Peyer's patch (tissue), 4 donors: ENCODE measurements around the gene ENOX2. TPM values are rescaled to one million over a fixed set of nuclear protein-coding genes. Genes with fewer than 3 reads are reported as not detected.

ENCODE experiments used
- DNase-seq, 3 donors: peaks; one replicate each; pipeline ENCODE4 v3.0.0-alpha.2; 2017 to 2019
- H3K27ac ChIP-seq, 4 donors: fragments of 200-600 bp; sonication (generic); one replicate each; pipeline ENCODE4 v1.5.1; 2016 to 2019
- H3K27me3 ChIP-seq, 2 donors: fragments of 200-600 bp; sonication (generic); one replicate each; pipeline ENCODE4 v1.5.1; 2019
- H3K36me3 ChIP-seq, 3 donors: fragments of 200-600 bp; sonication (generic); one replicate each; pipeline ENCODE4 v1.5.1; 2016 to 2019
- H3K4me1 ChIP-seq, 4 donors: fragments of 200-600 bp; sonication (generic); one replicate each; pipeline ENCODE4 v1.5.1; 2016 to 2019
- H3K4me3 ChIP-seq, 4 donors: fragments of 200-600 bp; sonication (generic); 1 replicate in 3 of 4; 2 replicates in 1 of 4; pipeline ENCODE4 v1.5.1; 2016 to 2019; ENCODE audit warnings: mild to moderate bottlenecking in 1 of 4
- H3K9me3 ChIP-seq, 4 donors: fragments of 200-600 bp; sonication (generic); one replicate each; pipeline ENCODE4 v1.5.1; 2016 to 2019; ENCODE audit warnings: mild to moderate bottlenecking in 1 of 4
- POLR2A ChIP-seq, 2 donors: fragments of 450-650 bp; IDR thresholded peaks; one replicate each; pipeline ENCODE4 v1.5.1; 2017; ENCODE audit warnings: antibody characterized with exemption in 2 of 2, mild to moderate bottlenecking in 2 of 2, moderate library complexity in 2 of 2
- total RNA-seq, 4 donors: library from RNA; depleted of rRNA; stranded (reverse); fragments of >200 nt; gene quantifications; one replicate each; pipeline ENCODE4 v1.1.0, GENCODE V29; 2016
- TF ChIP-seq, protein P1 (sequence below), 6 experiments: fragments of 450-650 bp in 4 of 6; fragments of 200-600 bp in 2 of 6; sonication (generic) in 1 of 6; IDR thresholded peaks; one replicate each; pipeline ENCODE4 v1.5.1; 2017 to 2019; ENCODE audit warnings: antibody characterized with exemption in 6 of 6, mild to moderate bottlenecking in 3 of 6, moderate library complexity in 1 of 6

The ENOX2 gene
- total RNA-seq, 4 donors from 2014 or later = 4.7 to 12.4 (median 9.8) TPM

DNA sequence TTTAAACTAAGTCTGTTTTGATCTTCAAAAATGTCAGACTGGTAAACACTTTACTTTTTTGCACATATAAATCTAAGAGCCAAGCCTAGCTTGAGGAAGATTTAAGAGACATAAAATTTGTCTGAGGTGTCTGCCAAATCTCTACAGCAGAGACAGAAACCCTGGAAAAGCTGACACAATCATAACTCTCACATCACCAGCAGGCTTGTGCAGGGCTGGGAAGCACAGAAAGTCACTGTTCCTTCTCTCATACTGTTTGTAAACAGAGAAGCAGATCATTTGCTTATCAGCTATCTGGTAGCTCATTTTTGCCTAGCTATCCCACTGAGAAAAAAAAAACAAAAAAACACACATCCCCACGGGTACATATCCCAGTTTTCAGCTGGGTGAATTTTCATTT lies 7.0 kb downstream of the ENOX2 start:
- Histone ChIP-seq H3K36me3 (no peaks in the 10 kb centered on the region), H3K27ac (no peak overlapping the region), H3K4me3 (no peak overlapping the region), H3K4me1 (no peaks in the 10 kb centered on the region), H3K9me3 (no peaks in the 10 kb centered on the region), H3K27me3 (no peaks in the 10 kb centered on the region)
- no peak for DNase-seq
- TF ChIP-seq POLR2A (IDR thresholded peaks at IDR 0.05) = no peak

DNA sequence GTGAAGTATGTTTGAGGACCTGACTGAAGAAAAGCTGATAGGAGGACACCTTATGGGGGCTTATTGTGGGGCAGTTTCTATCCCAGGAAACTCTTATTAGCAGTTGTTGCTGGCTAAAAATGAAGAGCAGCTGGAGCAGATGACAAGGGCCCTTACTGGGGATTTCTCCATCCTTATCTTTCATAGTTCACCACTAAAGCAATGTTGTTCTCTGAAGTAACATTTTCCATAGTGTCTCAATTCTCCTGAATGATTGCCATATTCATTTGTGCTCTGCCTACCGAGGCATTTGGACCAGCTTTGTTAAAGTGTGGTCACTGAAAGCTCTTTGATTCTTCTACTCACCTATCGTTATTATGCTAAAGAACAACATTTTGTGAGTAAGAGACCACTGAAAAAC lies 7.7 kb downstream of the ENOX2 start:
- Histone ChIP-seq H3K9me3 (no peaks in the 10 kb centered on the region), H3K4me1 (no peaks in the 10 kb centered on the region), H3K36me3 (no peaks in the 10 kb centered on the region), H3K27ac (no peak overlapping the region), H3K27me3 (no peaks in the 10 kb centered on the region), H3K4me3 (no peak overlapping the region)
- no peak for DNase-seq
- TF ChIP-seq, protein P1, sequence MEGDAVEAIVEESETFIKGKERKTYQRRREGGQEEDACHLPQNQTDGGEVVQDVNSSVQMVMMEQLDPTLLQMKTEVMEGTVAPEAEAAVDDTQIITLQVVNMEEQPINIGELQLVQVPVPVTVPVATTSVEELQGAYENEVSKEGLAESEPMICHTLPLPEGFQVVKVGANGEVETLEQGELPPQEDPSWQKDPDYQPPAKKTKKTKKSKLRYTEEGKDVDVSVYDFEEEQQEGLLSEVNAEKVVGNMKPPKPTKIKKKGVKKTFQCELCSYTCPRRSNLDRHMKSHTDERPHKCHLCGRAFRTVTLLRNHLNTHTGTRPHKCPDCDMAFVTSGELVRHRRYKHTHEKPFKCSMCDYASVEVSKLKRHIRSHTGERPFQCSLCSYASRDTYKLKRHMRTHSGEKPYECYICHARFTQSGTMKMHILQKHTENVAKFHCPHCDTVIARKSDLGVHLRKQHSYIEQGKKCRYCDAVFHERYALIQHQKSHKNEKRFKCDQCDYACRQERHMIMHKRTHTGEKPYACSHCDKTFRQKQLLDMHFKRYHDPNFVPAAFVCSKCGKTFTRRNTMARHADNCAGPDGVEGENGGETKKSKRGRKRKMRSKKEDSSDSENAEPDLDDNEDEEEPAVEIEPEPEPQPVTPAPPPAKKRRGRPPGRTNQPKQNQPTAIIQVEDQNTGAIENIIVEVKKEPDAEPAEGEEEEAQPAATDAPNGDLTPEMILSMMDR (IDR thresholded peaks at IDR 0.05) = no peak
- TF ChIP-seq POLR2A (IDR thresholded peaks at IDR 0.05) = no peak

DNA sequence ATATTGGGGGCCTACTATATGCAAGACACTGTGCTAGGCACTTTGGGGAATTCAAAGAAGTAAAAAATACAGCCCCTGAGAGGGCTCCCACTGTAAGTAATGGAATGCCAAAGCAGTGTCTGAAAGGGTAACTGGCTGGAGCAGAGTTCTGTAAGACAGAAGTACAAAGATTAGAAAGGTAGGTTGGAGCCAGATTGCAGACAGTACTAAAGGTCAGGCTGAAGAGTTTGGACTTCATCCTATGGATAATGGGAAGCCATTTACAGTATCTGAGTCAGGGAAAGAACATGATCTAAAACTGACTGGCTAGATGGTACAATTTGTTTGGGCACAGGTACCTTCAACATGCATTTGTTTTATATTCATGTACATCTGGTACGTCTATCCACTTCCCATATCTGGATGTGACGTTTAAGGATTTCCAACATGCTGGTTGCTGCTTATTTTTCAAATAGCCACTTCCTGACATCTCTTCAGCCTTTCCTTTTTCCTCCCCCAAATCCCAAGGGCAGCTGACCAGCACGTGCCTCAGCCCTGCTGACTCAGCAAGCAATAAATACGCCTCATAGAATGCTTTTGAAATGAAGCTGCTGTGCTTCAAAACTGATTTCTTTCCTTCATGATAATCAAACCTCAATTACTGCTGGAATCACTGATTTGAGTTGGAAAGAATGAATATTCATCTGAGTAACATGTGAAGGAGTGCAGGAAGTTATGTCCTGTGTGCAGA lies 9.5 kb downstream of the ENOX2 start:
- DNase-seq = no peak
- H3K9me3 ChIP-seq = no peaks in the 10 kb centered on the region

DNA sequence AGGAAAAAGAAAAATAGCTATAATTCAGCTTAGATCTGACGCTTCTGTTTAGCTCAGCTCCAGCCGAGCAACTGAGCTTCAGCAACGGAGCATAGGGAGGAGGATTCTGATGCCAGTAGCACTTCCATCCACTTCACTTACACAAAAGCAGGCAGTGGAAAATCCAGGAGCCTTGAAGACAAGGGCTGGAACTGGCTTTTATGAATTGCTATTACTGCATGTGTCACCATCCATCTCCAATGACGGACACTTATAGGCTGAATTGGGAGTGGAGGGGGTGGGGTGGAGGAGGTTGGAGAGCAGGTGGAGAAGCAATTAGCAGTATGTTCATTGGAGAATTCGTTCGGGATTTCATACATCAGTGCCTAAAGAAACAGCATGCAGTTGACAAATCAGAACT lies 15.6 kb downstream of the ENOX2 start:
- no peak overlapping the region for H3K4me3 ChIP-seq
- TF ChIP-seq, protein P1 (IDR thresholded peaks at IDR 0.05) = no peak
- no peak for TF ChIP-seq POLR2A (IDR thresholded peaks at IDR 0.05)
- H3K27me3 ChIP-seq = no peaks in the 10 kb centered on the region
- no peaks in the 10 kb centered on the region for H3K36me3 ChIP-seq
- H3K9me3 ChIP-seq = no peaks in the 10 kb centered on the region
- no peak for DNase-seq
- H3K27ac ChIP-seq = no peak overlapping the region
- no peaks in the 10 kb centered on the region for H3K4me1 ChIP-seq

More for the DNA sequence above, 9.5 kb downstream of the ENOX2 start:
- TF ChIP-seq, protein P1 (IDR thresholded peaks at IDR 0.05) = no peak
- TF ChIP-seq POLR2A (IDR thresholded peaks at IDR 0.05) = no peak
- Histone ChIP-seq H3K4me1 (no peaks in the 10 kb centered on the region), H3K27me3 (no peaks in the 10 kb centered on the region), H3K36me3 (no peaks in the 10 kb centered on the region), H3K4me3 (no peak overlapping the region), H3K27ac (no peak overlapping the region)

DNA sequence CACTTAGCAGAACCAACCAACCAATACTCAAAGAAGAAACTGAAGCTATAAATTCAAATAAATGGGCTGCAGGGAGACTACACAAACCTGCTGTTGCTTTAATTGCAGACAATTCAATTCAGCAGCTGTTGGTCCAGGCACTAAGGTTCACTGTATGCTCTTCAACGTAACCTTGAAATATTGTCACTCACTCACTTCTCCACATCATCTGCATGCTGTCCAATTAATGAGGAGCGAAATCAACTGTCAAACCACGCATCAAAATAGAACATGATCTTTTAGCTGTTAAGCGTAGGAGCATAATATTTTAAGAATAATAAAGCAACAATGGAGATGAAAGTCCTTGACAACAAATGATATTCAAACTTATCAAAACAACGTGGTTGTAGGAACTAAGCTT lies 17.0 kb downstream of the ENOX2 start:
- no peaks in the 10 kb centered on the region for H3K27me3 ChIP-seq
- no peak overlapping the region for H3K4me3 ChIP-seq
- no peak for DNase-seq
- no peak for TF ChIP-seq POLR2A (IDR thresholded peaks at IDR 0.05)
- TF ChIP-seq, protein P1 (IDR thresholded peaks at IDR 0.05) = no peak
- no peaks in the 10 kb centered on the region for H3K4me1 ChIP-seq
- no peak overlapping the region for H3K27ac ChIP-seq
- no peaks in the 10 kb centered on the region for H3K9me3 ChIP-seq
- no peaks in the 10 kb centered on the region for H3K36me3 ChIP-seq

DNA sequence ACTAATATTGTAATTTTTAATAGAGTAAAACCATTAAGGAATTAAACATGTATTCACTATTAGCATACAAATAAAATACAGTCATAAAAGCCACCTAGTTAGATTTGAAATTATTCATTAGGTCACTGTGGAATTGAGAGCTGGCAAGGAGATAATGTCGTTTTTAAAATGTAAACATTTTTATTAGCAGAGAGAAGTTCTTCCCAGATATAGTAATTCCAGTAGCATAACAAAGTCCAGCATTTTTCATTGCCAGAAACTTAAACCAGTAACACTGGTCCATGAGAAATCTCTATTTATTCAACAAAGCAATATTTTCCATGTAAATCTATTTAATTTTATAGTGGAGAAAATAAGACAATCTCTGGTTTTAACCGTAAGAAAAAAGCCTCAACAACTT lies 17.5 kb downstream of the ENOX2 start:
- TF ChIP-seq, protein P1 (IDR thresholded peaks at IDR 0.05) = no peak
- TF ChIP-seq POLR2A (IDR thresholded peaks at IDR 0.05) = no peak
- Histone ChIP-seq H3K4me1 (no peaks in the 10 kb centered on the region), H3K4me3 (no peak overlapping the region), H3K27ac (no peak overlapping the region), H3K9me3 (no peaks in the 10 kb centered on the region), H3K36me3 (no peaks in the 10 kb centered on the region), H3K27me3 (no peaks in the 10 kb centered on the region)
- DNase-seq = no peak
